Measurements from ENCODE around the gene BNC2.

GRCh38 chr9:16553869-16554540 lies 316.5 kb downstream of the BNC2 start:
- TF ChIP-seq, protein P1, sequence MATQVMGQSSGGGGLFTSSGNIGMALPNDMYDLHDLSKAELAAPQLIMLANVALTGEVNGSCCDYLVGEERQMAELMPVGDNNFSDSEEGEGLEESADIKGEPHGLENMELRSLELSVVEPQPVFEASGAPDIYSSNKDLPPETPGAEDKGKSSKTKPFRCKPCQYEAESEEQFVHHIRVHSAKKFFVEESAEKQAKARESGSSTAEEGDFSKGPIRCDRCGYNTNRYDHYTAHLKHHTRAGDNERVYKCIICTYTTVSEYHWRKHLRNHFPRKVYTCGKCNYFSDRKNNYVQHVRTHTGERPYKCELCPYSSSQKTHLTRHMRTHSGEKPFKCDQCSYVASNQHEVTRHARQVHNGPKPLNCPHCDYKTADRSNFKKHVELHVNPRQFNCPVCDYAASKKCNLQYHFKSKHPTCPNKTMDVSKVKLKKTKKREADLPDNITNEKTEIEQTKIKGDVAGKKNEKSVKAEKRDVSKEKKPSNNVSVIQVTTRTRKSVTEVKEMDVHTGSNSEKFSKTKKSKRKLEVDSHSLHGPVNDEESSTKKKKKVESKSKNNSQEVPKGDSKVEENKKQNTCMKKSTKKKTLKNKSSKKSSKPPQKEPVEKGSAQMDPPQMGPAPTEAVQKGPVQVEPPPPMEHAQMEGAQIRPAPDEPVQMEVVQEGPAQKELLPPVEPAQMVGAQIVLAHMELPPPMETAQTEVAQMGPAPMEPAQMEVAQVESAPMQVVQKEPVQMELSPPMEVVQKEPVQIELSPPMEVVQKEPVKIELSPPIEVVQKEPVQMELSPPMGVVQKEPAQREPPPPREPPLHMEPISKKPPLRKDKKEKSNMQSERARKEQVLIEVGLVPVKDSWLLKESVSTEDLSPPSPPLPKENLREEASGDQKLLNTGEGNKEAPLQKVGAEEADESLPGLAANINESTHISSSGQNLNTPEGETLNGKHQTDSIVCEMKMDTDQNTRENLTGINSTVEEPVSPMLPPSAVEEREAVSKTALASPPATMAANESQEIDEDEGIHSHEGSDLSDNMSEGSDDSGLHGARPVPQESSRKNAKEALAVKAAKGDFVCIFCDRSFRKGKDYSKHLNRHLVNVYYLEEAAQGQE (IDR thresholded peaks at IDR 0.05; ENCODE audit: insufficient replicate concordance, low read depth), result no peak
- TF ChIP-seq, protein P2, sequence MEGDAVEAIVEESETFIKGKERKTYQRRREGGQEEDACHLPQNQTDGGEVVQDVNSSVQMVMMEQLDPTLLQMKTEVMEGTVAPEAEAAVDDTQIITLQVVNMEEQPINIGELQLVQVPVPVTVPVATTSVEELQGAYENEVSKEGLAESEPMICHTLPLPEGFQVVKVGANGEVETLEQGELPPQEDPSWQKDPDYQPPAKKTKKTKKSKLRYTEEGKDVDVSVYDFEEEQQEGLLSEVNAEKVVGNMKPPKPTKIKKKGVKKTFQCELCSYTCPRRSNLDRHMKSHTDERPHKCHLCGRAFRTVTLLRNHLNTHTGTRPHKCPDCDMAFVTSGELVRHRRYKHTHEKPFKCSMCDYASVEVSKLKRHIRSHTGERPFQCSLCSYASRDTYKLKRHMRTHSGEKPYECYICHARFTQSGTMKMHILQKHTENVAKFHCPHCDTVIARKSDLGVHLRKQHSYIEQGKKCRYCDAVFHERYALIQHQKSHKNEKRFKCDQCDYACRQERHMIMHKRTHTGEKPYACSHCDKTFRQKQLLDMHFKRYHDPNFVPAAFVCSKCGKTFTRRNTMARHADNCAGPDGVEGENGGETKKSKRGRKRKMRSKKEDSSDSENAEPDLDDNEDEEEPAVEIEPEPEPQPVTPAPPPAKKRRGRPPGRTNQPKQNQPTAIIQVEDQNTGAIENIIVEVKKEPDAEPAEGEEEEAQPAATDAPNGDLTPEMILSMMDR (IDR thresholded peaks at IDR 0.05; ENCODE audit: insufficient read depth, low read length), result no peak
- TF ChIP-seq GABPA (IDR thresholded peaks at IDR 0.05; ENCODE audit: low read depth) (no peak), POLR2AphosphoS5 (IDR thresholded peaks at IDR 0.05; ENCODE audit: low read depth) (no peak)
